Neural progenitor cell (in vitro differentiated cells): ENCODE data around the gene MAPKBP1.

Experiments used
- EZH2 ChIP-seq: fragments of 200-600 bp; sonication (generic); IDR thresholded peaks from 2 replicates; pipeline ENCODE4 v1.6.1; 2017; ENCODE audit warnings: antibody characterized with exemption, mild to moderate bottlenecking, moderate library complexity
- EZH2phosphoT487 ChIP-seq: fragments of 200-600 bp; sonication (generic); IDR thresholded peaks from 2 replicates; pipeline ENCODE4 v1.6.1; 2017; ENCODE audit warnings: antibody characterized with exemption
- TF ChIP-seq, protein P1 (sequence below): fragments of 200-600 bp; sonication (generic); IDR thresholded peaks from 2 replicates; pipeline ENCODE4 v1.5.1; 2017; ENCODE audit warnings: antibody characterized with exemption, mild to moderate bottlenecking

DNA sequence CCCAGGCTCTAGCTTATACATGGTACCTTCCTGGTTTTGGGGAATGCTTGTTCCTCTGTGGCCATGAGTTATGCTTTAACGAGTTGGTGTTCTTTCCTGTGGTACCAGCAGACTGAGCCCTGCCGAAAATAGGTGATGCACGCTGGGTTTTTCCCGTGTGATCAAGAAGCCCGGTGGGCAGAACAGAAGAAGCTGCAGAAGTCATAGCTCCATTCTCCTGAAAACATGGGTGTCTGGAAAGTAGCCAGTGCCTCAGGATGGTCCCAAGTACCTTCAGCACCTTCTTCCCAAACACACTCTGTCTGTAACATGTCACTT, 25.2 kb downstream of the MAPKBP1 start:
- TF ChIP-seq EZH2 (no peak), EZH2phosphoT487 (no peak)
- TF ChIP-seq, protein P1, sequence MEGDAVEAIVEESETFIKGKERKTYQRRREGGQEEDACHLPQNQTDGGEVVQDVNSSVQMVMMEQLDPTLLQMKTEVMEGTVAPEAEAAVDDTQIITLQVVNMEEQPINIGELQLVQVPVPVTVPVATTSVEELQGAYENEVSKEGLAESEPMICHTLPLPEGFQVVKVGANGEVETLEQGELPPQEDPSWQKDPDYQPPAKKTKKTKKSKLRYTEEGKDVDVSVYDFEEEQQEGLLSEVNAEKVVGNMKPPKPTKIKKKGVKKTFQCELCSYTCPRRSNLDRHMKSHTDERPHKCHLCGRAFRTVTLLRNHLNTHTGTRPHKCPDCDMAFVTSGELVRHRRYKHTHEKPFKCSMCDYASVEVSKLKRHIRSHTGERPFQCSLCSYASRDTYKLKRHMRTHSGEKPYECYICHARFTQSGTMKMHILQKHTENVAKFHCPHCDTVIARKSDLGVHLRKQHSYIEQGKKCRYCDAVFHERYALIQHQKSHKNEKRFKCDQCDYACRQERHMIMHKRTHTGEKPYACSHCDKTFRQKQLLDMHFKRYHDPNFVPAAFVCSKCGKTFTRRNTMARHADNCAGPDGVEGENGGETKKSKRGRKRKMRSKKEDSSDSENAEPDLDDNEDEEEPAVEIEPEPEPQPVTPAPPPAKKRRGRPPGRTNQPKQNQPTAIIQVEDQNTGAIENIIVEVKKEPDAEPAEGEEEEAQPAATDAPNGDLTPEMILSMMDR = no peak
